ENCODE results near the gene NDUFS1. TPM values are rescaled to one million over a fixed set of nuclear protein-coding genes. Genes with fewer than 3 reads are reported as not detected.

NDUFS1 gene
- total RNA-seq, 4 donors from 2014 or later: 37.0 to 118 (median 76.5) TPM

GRCh38 chr2:206086716-206087350 lies 72.4 kb downstream of the NDUFS1 start:
- in situ Hi-C loops (cut with MboI; ENCODE audit: low pct_ligation_motif_present in 1 of 4, low pct_unique_long_range_greater_than_20kb in 1 of 4, low sequenced_read_pairs in 3 of 4): no loop called here
- WGBS, 2 donors (ENCODE audit: low coverage in 1 of 2): 5% methylated on average over 4 of the region's 4 CpGs

GRCh38 chr2:206085742-206086445 lies 73.3 kb downstream of the NDUFS1 start, which contains the start of gene INO80D:
Gene INO80D, minus strand, starts transcription at chr2:206086174. Its CDS starts 23,158 bp downstream, at chr2:206063016.
- 0% methylated on average over 13 to 39 of the region's 39 CpGs for WGBS, 2 donors (ENCODE audit: low coverage in 1 of 2)
- DNase-seq: peak; percentile 83
- peak within 1 kb of the TSS; percentile 70 to 95 (median 86) for H3K4me3 ChIP-seq
- H3K9me3 ChIP-seq: no peaks in the 10 kb centered on the region
- H3K27me3 ChIP-seq: no peaks in the 10 kb centered on the region
- peaks cover 0 to 12% (median 3%) of the 10 kb centered on the region in 4 donors for H3K36me3 ChIP-seq
- TF ChIP-seq POLR2AphosphoS5 (IDR thresholded peaks at IDR 0.05): peak; percentile 58 to 77 (median 74)
- TF ChIP-seq CTCF (IDR thresholded peaks at IDR 0.05): peak; percentile 44 to 76 (median 57)
- no peak for TF ChIP-seq EP300 (IDR thresholded peaks at IDR 0.05; ENCODE audit: low read depth)
- peak; percentile 87 for TF ChIP-seq POLR2A (IDR thresholded peaks at IDR 0.05)
- H3K27ac ChIP-seq: peak within 1 kb of the TSS; percentile 96 to 99 (median 98)
- intact Hi-C loops (cut with DNase I; ENCODE audit: low total_unique reads): no loop called here
- in situ Hi-C loops (cut with MboI; ENCODE audit: low pct_ligation_motif_present in 1 of 4, low pct_unique_long_range_greater_than_20kb in 1 of 4, low sequenced_read_pairs in 3 of 4): no loop called here
- H3K4me1 ChIP-seq: peaks cover 0 to 40% (median 21%) of the 10 kb centered on the region in 4 donors

More at GRCh38 chr2:206086716-206087350, 72.4 kb downstream of the NDUFS1 start:
- TF ChIP-seq CTCF (IDR thresholded peaks at IDR 0.05) (no peak), POLR2AphosphoS5 (IDR thresholded peaks at IDR 0.05) (peak in 1 of 3 donors; percentile 10)
- no peaks in the 10 kb centered on the region for H3K27me3 ChIP-seq
- DNase-seq: no peak
- peak overlapping the region; percentile 96 to 99 (median 98) for H3K27ac ChIP-seq
- peaks cover 0 to 13% (median 3%) of the 10 kb centered on the region in 4 donors for H3K36me3 ChIP-seq
- intact Hi-C loops (cut with DNase I; ENCODE audit: low total_unique reads): no loop called here
- H3K9me3 ChIP-seq: no peaks in the 10 kb centered on the region
- H3K4me3 ChIP-seq: peak overlapping the region in 3 of 4 donors; percentile 70 to 86 (median 85)
- peaks cover 0 to 40% (median 21%) of the 10 kb centered on the region in 4 donors for H3K4me1 ChIP-seq

- TF ChIP-seq EP300 (IDR thresholded peaks at IDR 0.05; ENCODE audit: low read depth) (no peak), CTCF (IDR thresholded peaks at IDR 0.05) (no peak), POLR2A (IDR thresholded peaks at IDR 0.05) (no peak), POLR2AphosphoS5 (IDR thresholded peaks at IDR 0.05) (no peak)
- peaks cover 0 to 4% (median under 1%) of the 10 kb centered on the region in 4 donors for H3K36me3 ChIP-seq
- peaks cover 0 to 42% (median 21%) of the 10 kb centered on the region in 4 donors for H3K4me1 ChIP-seq
- in situ Hi-C loops (cut with MboI; ENCODE audit: low pct_ligation_motif_present in 1 of 4, low pct_unique_long_range_greater_than_20kb in 1 of 4, low sequenced_read_pairs in 3 of 4) (no loop called here), intact Hi-C loops (cut with DNase I; ENCODE audit: low total_unique reads) (no loop called here)
- H3K9me3 ChIP-seq: no peaks in the 10 kb centered on the region
- DNase-seq: peak; percentile 44
- 1% methylated on average over 68 of the region's 88 CpGs; no CpG with 5 or more reads in 1 of the 2 donors for WGBS, 2 donors (ENCODE audit: low coverage in 1 of 2)
- H3K27me3 ChIP-seq: no peaks in the 10 kb centered on the region
- H3K4me3 ChIP-seq: peak overlapping the region; percentile 70 to 95 (median 86)
- peak overlapping the region; percentile 96 to 99 (median 98) for H3K27ac ChIP-seq
These were observed 74.1 kb downstream of the NDUFS1 start for GRCh38 chr2:206084870-206085741.

Measured in transverse colon (tissue), 4 donors.